NCI-H1930 (cell line): ENCODE measurements around the gene ASCL1.

ENCODE experiments used
- DNase-seq, 2 experiments: peaks; one replicate each; lab custom pipeline; 2025; lab: John Stamatoyannopoulos, UW

ASCL1 gene

GRCh38 chr12:102977945-102978706 is 20.7 kb downstream of the ASCL1 start:
- DNase-seq, result no peak

GRCh38 chr12:102980350-102980749 is 22.9 kb downstream of the ASCL1 start:
- no peak for DNase-seq

GRCh38 chr12:102990419-102990818 is 32.9 kb downstream of the ASCL1 start:
- DNase-seq, result no peak

- no peak for DNase-seq
These were observed 34.8 kb downstream of the ASCL1 start for GRCh38 chr12:102992297-102992696.

- DNase-seq, result no peak
These were observed 35.2 kb downstream of the ASCL1 start for GRCh38 chr12:102992720-102993119.

GRCh38 chr12:102993537-102993936 is 36.1 kb downstream of the ASCL1 start:
- no peak for DNase-seq

- no peak for DNase-seq
These were observed 37.9 kb downstream of the ASCL1 start for GRCh38 chr12:102995372-102995771.
